ENCODE data around the gene SEPTIN6. TPM values are rescaled to one million over a fixed set of nuclear protein-coding genes. Genes with fewer than 3 reads are reported as not detected.
A peak's percentile ranks its signal among the peaks of the same experiment; 100 is the strongest.

SEPTIN6 gene
- total RNA-seq (2021) = 52.1 to 62.9 TPM (median 53.6 TPM) in 3 replicates
- Bru-seq, nascent RNA = percentile 66 among the genes with signal in this experiment
- long read RNA-seq, experiment 1, full-length matches to known transcripts = 131 of 171 reads
- long read RNA-seq, experiment 1, partial matches to known transcripts = 9 of 171 reads
- long read RNA-seq, experiment 1, other reads (novel, unspliced or antisense) = 31 of 171 reads
- long read RNA-seq, experiment 2, full-length matches to known transcripts = 23 of 76 reads
- long read RNA-seq, experiment 2, partial matches to known transcripts = 34 of 76 reads
- long read RNA-seq, experiment 2, other reads (novel, unspliced or antisense) = 19 of 76 reads
- long read RNA-seq, experiment 3, full-length matches to known transcripts = 37 of 55 reads
- long read RNA-seq, experiment 3, partial matches to known transcripts = 11 of 55 reads
- long read RNA-seq, experiment 3, other reads (novel, unspliced or antisense) = 7 of 55 reads

GRCh38 chrX:119693040-119693995 lies at the start of gene SEPTIN6:
Gene SEPTIN6 (minus strand): TSS chrX:119693168. CDS start chrX:119693105, 63 bp downstream.
- H3K9me3 Mint-ChIP-seq = no peaks in the 10 kb centered on the region
- H3K36me3 Mint-ChIP-seq = no peaks in the 10 kb centered on the region
- peaks cover 7% of the 10 kb centered on the region for H3K27me3 Mint-ChIP-seq (ENCODE audit: low read depth)
- CTCF ChIA-PET = interaction anchor here (0.6 to 3.6 kb wide), 15 partner anchors 9 to 195 kb away, joined by 3 to 35 read pairs (median 5); partner anchors contain the start of gene SOWAHD
- TF ChIP-seq FOXK1 (CRISPR knock-in tag; IDR thresholded peaks at IDR 0.05) = 0 out of 2 replicates have a peak, but pooled peaks have one; percentile 3
- TF ChIP-seq JUN (CRISPR knock-in tag; IDR thresholded peaks at IDR 0.05) = no peak
- no peak for TF ChIP-seq NR2C2 (CRISPR knock-in tag; IDR thresholded peaks at IDR 0.05)
- TF ChIP-seq TP53 (CRISPR knock-in tag; IDR thresholded peaks at IDR 0.05) = no peak
- peak; percentile 42; the same call in 1 of the 2 replicates for TF ChIP-seq ARID4B (CRISPR knock-in tag; IDR thresholded peaks at IDR 0.05; ENCODE audit: borderline replicate concordance)
- no peak for TF ChIP-seq NFYB (CRISPR knock-in tag; conservative IDR thresholded peaks at IDR 0.05; ENCODE audit: low read depth)
- TF ChIP-seq GRHL2 (CRISPR knock-in tag; IDR thresholded peaks at IDR 0.05; ENCODE audit: insufficient replicate concordance, severe bottlenecking) = no peak
- no peak for TF ChIP-seq ZNF416 (CRISPR knock-in tag; IDR thresholded peaks at IDR 0.05)
- TF ChIP-seq FOXP1 (CRISPR knock-in tag; IDR thresholded peaks at IDR 0.05; ENCODE audit: borderline replicate concordance) = no peak
- TF ChIP-seq IRF1 (CRISPR knock-in tag; IDR thresholded peaks at IDR 0.05) = no peak
- no peak for TF ChIP-seq ESRRA (CRISPR knock-in tag; IDR thresholded peaks at IDR 0.05; ENCODE audit: borderline replicate concordance)
- TF ChIP-seq PRDM15 (CRISPR knock-in tag; IDR thresholded peaks at IDR 0.05) = peak; percentile 83
- TF ChIP-seq CREB1 (CRISPR knock-in tag; IDR thresholded peaks at IDR 0.05) = no peak
- TF ChIP-seq FOXP4 (CRISPR knock-in tag; IDR thresholded peaks at IDR 0.05) = no peak
- TF ChIP-seq PREB (CRISPR knock-in tag; IDR thresholded peaks at IDR 0.05; ENCODE audit: borderline replicate concordance) = no peak
- no peak for TF ChIP-seq ZNF423 (CRISPR knock-in tag; IDR thresholded peaks at IDR 0.05)
- TF ChIP-seq ZNF121 (CRISPR knock-in tag; IDR thresholded peaks at IDR 0.05) = peak; percentile 37; the same call in 1 of the 2 replicates
- TF ChIP-seq GTF2I (CRISPR knock-in tag; conservative IDR thresholded peaks at IDR 0.05) = no peak
- ATAC-seq (peak; percentile 79), DNase-seq (ENCODE audit: low spot score) (peak; percentile 86)
- peak within 1 kb of the TSS; percentile 64; the same call in 1 of the 2 replicates for H3K27ac Mint-ChIP-seq
- H3K4me3 Mint-ChIP-seq = peak within 1 kb of the TSS; percentile 91
- H3K4me1 Mint-ChIP-seq = peaks cover 41% of the 10 kb centered on the region
- POLR2A ChIA-PET = interaction anchor here (0.6 to 3.7 kb wide), 10 partner anchors 11 to 119 kb away, joined by 3 to 19 read pairs (median 4); partner anchors contain the start of genes RPL39, SOWAHD and UBE2A
